Skeletal muscle tissue (tissue), 1 donor: Measurements from ENCODE around the gene DCAF15. TPM values are rescaled to one million over a fixed set of nuclear protein-coding genes. Genes with fewer than 3 reads are reported as not detected.

ENCODE experiments used
- total RNA-seq: library from RNA; depleted of rRNA; stranded (reverse); fragments of >200 nt; gene quantifications from one replicate; pipeline ENCODE4 v1.2.3, GENCODE V29; 2014

Gene DCAF15
- total RNA-seq, 1 donor from 2014 or later: 6.3 TPM

Other genes starting within 250 kb of the DCAF15 start
- gene MRI1, start 188.0 kb upstream of the DCAF15 start, total RNA-seq: 16.2 TPM
- 36.0 TPM for gene C19orf53, start 178.1 kb upstream of the DCAF15 start, total RNA-seq
- gene ZSWIM4, start 157.1 kb upstream of the DCAF15 start, total RNA-seq: 2.6 TPM
- not detected for gene NANOS3, start 75.4 kb upstream of the DCAF15 start, total RNA-seq
- 1.6 TPM for gene BRME1, start 46.4 kb upstream of the DCAF15 start, total RNA-seq
- gene CC2D1A, start 46.3 kb upstream of the DCAF15 start, total RNA-seq: 2.1 TPM
- not detected for gene PODNL1, start 14.1 kb upstream of the DCAF15 start, total RNA-seq
- gene RFX1, start 53.8 kb downstream of the DCAF15 start, total RNA-seq: 4.7 TPM
- not detected for gene RLN3, start 75.6 kb downstream of the DCAF15 start, total RNA-seq
- 2.6 TPM for gene IL27RA, start 79.3 kb downstream of the DCAF15 start, total RNA-seq
- not detected for gene PALM3, start 109.6 kb downstream of the DCAF15 start, total RNA-seq
- gene MISP3, start 120.3 kb downstream of the DCAF15 start, total RNA-seq: not detected
- not detected for gene C19orf67, start 133.3 kb downstream of the DCAF15 start, total RNA-seq
- gene SAMD1, start 138.2 kb downstream of the DCAF15 start, total RNA-seq: 12.5 TPM
- 137 TPM for gene PRKACA, start 165.3 kb downstream of the DCAF15 start, total RNA-seq
- 3.7 TPM for gene ASF1B, start 184.1 kb downstream of the DCAF15 start, total RNA-seq